Keratinocyte (primary cell): ENCODE measurements around the gene MOCS2.

Experiments
- CTCF ChIP-seq, 3 experiments: IDR thresholded peaks in 1 of 3; conservative IDR thresholded peaks in 1 of 3; optimal IDR thresholded peaks in 1 of 3; 2 replicates in 2 of 3; 3 replicates in 1 of 3; pipeline versions ENCODE3 to v1.5.1; 2011; ENCODE audit warnings: low read length in 3 of 3, mild to moderate bottlenecking in 3 of 3, moderate library complexity in 2 of 3, control low read depth in 1 of 3, inconsistent platforms in 1 of 3; ENCODE audit not compliant: insufficient read depth in 2 of 3; ENCODE audit errors: extremely low read depth in 1 of 3
- EZH2 ChIP-seq: IDR thresholded peaks from one replicate; pipeline ENCODE4 v1.6.1; 2012; ENCODE audit warnings: inconsistent platforms, mild to moderate bottlenecking, low read length, moderate library complexity

GRCh38 chr5:53151713-53152458 lies 42.3 kb upstream of the MOCS2 start:
- no peak for TF ChIP-seq CTCF (optimal IDR thresholded peaks at IDR 0.05 in 1 of 3, IDR thresholded peaks at IDR 0.05 in 1 of 3, conservative IDR thresholded peaks at IDR 0.05 in 1 of 3; ENCODE audit: extremely low read depth in 1 of 3, insufficient read depth in 2 of 3, low read length in 3 of 3)
- TF ChIP-seq EZH2, result no peak
